HG03066 (cell line): ENCODE data around the gene PRKCA.

Source experiments
- ATAC-seq: cut with Tn5 transposase; IDR thresholded peaks from one replicate; pipeline ENCODE4 v1.9.1; 2021; ENCODE audit warnings: low read depth; ENCODE audit not compliant: unreplicated experiment

PRKCA gene

DNA sequence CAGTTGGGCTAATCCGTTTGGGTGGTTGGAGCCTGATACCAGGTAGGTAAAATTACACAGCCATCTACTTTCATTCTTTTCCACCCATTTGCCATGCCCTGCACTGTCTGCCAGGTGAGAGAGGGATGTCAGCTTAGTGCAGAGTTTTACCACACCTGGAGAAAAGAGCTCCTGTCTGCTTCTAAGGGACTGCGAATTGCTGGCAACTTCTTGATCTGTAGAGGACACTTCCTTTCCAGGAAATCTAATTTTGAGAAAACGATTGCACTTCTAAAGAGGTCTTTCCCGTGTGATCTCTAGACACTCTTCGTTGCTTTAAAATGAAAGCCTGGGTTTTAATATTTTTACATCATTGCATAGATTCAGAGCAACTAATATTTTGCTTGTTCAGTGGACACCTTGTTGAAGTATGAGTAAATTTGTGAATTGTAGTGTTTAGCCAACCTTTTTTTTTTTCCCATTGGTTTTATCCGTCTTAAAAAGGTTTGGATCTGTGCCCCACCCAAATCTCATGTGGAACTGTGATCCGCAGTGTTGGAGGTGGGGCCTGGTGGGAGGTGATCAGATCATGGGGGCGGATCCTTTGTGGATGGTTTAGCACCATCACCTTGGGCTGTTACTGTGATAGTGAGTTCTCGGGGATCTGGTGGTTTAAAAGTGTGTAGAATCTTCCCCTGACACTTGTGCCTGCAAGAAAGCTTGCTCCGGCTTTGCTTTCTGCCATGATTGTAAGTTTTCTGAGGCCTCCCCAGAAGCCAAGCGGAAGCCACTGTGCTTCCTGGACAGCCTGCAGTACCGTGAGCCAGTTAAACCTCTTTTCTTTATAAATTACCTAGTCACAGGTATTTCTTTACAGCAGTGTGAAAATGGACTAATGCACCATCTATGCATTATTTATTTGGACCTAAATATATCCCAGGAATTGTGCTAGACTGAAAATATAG lies 104.6 kb downstream of the PRKCA start:
- ATAC-seq = no peak

DNA sequence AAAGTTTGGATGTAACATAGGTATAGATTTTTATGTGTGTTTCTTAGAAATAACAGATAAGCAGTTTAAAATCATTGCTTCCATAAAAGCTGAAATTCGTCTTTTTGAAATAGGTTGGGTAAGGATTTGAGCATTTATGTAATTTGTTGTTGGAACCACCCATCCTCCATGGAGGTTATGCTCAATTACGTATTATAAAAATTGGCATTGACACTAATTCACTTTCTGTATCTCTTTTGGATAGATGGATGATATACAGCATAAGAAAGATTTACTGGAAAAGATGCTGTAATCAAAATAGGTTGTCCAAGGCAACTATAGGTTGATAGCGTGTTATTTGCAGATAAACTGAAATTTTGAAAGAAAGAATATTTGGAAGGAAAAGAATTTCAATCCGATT lies 105.5 kb downstream of the PRKCA start:
- no peak for ATAC-seq

DNA sequence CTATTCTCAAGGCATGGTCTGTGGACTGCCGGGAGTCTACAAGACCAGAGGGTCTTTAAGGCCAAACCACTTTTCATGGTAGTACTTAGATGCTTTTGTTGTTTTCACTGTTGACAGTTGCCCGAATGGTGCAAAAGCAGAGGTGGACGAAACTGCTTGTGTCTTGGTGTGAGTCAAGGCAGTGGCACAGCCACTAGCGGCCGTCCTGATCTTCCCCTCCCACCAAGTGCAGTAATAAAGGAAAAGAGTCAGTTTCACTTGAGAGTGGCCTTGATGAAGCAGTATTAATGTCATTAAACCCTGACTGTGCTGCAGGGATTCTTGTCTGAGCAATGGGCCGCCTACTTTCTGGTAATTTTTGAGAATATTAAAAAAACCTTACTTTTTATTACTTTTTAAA lies 109.1 kb downstream of the PRKCA start:
- no peak for ATAC-seq

DNA sequence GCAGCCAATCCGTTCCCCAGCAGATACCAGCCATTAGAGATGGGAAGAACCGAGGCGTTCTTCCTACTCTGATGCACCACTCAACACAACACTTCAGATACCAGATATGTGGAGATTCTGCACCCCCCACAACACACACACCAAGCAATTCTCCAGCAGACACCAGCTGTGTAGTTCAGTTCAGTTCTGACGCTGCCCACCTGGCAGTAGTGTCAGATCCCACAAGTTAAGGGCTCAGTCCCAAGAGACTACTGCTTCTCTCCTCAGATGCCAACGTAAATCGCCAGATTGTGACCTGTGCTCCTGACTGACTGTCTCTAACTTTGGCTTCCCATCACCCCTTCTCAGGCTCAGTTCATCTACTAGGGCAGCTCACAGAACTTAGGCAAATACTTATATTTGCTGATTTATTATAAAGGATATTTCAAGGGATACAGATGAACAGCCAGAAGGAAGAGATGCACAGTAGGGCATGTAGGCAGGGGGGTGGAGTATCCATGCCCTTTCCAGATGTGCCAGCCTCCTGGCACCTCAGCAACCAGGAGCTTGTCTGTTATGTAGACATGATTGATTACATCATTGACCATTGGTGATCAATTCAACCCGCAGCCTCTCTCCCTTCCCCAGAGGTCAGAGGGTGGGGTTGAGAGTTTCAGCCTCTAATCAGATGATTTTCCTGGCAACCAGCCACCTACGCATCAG lies 110.6 kb downstream of the PRKCA start:
- no peak for ATAC-seq

DNA sequence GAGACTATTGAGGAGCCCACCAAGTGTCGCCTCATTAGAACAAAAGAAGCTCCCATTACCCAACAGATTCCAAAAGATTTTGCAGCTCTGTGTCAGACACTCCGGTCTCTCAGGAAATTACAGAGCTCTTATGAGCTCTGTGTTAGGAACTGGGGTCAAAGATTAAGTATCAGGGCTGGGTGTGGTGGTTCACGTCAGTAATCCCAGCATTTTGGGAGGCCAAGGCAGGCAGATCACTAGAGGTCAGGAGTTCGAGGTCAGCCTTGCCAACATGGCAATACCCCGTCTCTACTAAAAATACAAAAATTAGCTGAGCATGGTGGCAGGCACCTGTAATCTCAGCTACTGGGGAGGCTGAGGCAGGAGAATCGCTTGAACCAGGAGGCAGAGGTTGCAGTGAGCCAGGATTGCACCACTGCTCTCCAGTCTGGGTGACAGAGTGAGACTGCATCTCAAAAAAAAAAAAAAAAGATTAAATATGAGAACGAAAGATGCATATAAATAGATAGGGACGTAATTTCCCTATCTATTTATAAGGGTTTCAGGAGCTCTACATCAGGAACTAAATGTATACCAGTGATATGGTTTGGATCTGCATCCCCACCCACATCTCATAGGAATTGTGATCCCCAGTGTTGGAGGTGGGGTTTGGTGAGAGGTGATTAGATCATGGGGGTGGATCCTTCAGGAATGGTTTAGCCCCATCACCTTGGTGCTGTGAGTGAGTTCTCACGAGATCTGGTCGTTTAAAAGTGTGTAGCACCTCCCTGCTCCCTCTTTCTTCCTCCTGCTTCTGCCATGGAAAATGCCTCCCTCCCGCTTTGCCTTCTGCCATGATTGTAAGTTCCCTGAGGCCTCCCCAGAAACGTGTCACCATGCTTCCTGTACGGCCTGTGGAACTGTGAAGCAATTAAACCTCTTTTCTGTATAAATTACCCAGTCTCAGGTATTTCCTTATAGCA lies 111.4 kb downstream of the PRKCA start:
- no peak for ATAC-seq

DNA sequence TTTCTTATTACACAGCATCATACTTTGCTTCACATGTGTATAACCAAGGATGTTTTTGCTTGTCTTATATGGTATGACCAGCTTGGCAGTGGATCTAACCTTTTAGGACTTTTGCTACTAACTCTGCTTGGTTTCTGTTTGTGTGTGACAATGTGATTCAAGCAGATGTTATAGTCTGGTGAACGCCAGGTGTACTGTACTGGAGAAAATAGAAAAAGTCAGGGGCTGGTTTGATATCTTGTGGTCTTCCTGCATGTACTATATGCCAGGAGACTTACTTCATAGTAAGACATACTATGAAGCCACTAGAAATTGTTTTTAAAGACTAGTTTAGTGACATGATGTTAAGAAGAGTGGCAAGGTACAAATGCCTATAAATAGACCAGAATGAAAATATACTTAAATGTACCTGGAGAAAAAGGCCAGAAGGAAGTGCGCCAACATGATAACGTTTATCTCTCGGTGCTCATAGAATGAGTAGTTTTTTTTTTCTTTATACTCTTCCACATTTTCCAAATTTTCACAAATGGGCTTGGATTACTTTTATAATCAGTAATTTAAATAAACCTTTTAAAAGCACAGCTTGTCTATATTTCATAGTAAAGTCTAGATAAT lies 112.3 kb downstream of the PRKCA start:
- no peak for ATAC-seq

DNA sequence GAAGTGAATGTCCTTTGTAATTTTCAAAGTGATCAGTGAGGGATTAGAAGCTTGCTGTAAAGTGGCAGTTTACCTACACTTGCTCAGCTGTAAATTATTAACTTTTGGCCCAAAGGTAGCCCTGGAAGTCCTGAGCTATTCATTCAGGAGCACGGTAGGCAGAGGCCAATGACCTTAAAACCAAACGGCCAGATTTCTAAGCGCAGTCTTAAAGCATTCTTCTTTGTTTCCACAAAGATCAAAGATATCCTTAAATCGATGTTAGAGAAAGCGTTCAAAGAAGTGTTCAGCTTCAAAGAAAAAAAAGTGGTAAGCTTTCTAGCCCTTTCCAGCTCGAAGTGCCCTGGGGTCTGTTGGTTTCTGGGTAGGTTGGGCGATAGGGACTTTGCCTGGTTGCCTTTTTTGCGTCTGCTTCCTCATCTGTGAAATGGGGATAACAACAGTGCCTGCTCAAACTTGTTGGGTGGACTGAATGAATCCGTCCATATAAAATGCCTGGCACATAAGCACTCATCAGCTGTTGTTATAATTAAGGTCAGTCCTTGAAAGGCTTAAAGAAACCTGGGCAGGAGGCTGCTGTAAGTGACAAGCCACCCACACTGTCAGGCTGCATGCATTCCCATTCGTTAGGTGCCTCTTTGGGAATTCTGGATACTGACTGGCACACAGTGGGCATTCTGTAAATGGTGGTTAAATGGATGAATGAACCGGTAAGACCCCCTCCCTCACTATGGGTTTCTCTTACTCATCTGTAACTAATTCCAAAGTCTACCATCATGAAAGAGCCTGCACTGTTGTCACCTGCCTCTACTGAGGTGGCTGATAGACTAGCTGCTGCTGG lies 113.2 kb downstream of the PRKCA start:
- no peak for ATAC-seq

DNA sequence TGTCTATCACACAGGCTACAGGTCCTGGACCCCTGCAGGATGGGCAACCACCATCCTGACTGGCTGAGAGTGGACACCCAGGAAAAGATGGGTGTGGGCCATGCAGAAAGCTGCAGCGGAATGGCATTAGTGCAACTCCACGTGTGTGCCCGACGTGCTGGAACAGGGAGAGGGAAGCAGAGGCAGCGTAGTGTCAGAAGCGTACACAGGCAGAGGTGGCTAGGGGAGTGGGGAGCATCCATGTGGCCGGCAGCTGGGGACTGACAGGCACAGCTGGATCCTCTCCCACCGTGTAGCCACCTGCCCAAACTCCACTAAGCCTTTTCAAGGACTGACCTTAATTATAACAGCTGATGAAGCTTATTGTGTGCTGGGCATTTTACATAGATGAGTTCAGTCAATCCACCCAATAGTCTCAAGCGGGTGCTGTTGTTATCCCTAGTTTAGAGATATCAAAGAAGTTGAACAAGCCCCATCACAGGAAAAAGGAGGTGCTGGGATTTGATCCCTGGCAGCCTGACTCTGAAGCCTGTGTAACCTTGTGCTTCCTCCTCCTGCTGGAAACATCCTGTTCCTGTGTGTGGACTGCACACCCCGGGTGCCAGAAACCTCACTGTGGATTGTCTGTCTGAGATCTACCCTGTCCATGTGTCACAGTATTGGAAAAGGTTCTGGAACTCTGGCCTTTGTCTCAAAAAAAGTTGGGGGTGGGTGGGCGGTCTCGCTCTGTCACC lies 114.0 kb downstream of the PRKCA start:
- no peak for ATAC-seq

DNA sequence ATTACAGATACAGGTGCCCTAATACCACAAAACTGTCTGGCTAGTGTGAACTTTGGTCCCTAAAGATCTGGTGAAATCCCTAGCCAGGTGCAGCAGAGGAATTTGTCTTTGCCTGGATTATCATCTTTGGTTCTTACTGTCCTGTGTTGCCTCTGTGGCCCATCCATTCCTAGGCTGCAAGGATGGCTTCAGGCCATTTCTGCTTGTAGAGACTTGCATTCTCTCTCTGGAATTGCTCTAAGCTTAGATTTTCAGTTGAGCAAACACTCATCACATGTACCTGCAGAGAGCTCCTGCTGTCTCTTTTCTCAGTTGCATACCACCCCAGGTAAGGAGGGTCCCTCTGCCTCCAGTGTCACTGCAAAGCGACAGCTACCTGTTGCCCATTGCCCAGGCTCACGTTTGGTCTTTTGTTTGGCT lies 114.9 kb downstream of the PRKCA start:
- no peak for ATAC-seq

DNA sequence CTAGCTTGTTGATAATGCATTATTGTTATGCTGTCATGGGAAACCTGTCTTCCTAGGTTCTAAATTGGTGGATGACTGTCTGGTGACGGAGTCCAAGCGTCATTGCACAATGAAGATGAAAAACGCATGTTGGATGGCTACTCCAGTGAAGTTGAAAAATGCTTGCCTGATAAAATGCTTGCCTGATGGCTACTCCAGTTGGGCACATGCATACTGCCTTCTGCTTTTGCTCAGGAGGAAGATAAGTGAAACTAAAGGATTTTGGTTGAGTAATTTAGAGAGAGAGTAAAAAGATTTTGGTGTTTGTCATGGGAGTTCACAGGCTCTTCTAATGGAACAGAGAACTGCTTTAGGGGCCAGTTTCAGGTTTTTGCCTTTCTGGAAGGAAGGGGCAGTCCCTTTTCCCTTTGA lies 118.6 kb downstream of the PRKCA start:
- ATAC-seq = no peak

DNA sequence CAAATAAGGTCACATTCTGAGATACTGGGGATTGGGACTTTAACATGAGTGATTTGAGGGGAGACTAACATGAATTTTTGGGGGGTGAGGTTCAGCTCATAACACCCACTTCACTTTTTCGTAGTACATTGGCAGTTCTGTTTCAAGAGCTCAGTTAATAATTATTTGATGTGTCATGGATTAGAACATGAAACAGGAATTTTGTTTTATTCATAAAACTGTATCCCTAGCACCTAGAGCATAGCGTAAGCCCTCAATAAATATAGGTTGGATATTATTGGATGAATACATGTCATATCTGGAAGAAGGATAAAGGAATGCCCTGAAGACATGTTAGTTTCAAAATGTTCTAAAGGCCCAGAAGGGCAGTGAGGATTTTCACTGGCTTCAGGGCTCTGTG lies 119.8 kb downstream of the PRKCA start:
- no peak for ATAC-seq

DNA sequence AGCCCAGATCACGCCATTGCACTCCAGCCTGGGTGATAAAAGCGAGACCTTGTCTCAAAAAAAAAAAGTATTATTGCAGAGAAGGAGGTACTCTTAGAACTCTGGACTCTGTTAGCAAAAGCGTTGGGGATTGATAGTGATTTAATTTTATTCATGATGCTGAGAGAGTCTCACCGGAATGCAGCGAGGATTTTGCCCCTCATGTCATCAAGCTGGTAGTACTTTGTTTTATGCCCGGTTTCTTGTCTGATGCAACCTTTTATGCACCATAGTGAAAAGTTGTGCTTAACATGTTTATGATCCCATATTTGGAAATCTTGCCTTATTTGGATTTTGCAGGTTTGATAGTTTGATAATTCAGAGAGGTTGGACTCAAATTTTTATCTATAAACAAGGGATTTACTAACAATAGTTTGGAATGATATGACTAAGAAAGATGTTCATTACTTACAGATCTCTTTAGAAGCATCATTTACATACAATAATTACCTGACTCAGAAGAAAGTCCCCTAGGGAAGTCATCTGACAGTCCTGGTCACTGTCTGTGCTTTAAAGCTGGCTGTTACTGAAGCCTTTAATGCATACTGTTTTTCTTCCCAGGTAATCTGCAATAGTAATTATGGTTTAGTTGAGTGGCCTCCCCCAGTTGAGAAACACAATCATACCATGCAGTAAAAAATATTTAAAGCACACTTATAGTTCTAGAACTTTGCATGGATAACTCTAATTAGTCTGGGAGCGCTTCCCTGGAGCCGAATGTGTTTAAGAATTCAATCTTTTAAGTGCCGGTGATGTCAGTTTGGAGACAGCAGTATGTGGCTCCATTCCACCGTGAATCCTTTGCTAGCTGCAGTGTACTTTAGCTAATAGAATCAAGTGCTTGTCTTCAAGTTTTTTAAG lies 120.9 kb downstream of the PRKCA start:
- ATAC-seq = no peak

DNA sequence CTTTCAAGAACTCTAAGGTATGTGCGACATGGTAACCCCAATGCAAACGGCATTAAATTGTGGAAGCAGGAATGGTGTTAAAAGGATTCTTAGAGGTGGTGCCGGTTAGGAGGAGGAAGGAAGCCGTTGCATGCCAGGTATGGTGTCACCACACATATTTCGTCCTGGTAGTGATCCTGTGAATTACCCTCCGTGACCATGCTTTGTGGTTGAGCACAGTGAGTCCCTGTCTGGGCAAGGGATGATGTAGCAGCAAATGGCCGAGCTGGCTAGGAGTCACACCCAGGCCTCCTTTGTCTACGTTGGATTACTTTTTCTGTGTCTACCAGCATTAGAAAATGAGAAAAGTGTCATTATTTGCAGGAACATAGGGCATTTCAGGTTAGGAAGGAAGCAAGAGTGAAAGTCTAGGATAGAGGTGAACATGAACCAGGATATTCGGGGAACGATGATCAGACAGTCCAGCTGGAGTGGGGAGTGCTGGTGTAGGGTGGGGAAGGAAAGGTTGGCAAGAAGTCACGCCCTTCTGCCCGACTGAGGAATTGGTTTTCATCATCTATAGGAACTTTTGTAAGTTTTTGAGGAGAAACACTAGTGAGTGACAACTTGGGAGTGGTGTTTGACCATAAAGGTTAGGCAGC lies 123.5 kb downstream of the PRKCA start:
- ATAC-seq = no peak

DNA sequence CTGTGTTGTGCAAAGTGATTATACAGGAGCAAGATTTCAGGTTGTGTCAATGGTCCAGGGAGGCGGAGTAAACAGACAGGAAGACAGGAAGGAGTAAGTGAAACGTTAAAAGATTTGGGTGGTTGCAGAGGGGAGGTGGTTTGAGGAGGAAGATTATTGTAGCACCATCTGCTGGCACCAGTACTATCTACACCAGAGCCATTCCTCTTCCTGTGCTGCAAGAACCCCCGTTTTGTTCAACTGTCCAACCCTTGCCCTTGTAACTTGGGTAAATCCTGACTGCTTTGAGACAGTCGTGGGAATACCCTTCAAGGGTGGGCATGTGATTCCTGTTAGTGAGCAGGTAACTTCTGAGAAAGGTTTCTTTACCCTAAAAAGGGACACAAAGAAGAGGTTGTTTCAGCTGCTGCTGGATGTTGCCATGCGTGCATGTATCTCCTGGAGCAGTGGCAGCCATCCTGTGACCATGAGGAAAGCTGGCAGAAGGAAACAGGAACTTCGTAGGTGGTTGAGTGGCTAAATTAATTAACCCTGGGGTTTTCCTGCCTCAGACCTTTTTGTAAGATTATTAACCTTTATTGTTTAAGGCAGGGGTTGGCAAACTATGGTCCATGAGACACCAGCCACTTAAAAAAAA lies 124.1 kb downstream of the PRKCA start:
- ATAC-seq = no peak

DNA sequence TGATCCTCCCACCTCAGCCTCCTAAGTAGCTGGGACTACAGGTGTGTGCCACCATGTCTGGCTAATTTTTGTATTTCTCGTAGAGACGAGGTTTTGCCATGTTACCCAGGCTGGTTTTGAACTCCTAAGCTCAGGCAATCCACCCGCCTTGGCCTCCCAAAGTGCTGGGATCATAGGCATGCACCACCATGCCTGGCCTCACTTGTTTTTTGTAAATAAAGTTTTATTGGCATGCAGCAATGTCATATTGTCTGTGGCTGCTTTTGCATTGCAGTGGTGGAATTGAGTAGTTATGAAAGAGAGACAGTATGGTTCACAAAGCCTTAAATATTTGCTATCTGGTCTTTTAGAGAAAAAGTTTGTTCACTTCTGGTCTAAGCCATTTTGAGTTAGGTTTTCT lies 124.7 kb downstream of the PRKCA start:
- no peak for ATAC-seq

DNA sequence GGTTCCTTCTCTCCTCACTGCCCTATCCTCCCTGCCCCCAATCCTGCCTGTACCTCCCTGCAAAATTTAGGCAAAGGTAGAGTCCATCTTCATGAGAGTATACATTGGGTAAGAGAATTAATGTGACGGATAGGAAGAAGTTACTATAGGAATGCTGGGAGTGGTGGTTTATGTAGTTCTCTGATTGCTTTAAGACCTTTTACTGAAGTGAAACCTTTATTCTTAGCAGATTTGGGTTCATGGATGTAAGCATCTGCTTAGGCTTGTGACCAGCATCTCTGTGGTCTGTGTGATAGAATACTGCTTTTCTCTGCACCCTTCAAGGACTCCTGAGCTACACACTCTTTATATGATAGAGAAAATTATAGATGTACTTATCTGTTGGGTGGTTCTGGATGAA lies 127.3 kb downstream of the PRKCA start:
- no peak for ATAC-seq
